Caco-2 (cell line): ENCODE data around the gene FGF7. TPM values are rescaled to one million over a fixed set of nuclear protein-coding genes. Genes with fewer than 3 reads are reported as not detected.
"Not testable (repeated sequence)": the region's sequence is repeated elsewhere in the genome, so short reads cannot be mapped to it uniquely, and the experiment has no call there.

ENCODE experiments used
- BruUV-seq: library from RNA; stranded (reverse); fragments of 400-500 nt; replicated peaks from 2 replicates; lab custom pipeline; 2021; lab: Mats Ljungman, UMichigan
- CTCF ChIA-PET: fragments of 300-600 bp; sonication (Branson Sonifier 250); formaldehyde crosslinking; loops from one replicate; lab custom pipeline; 2022; ENCODE audit warnings: antibody characterized with exemption; lab: Charles Lee
- POLR2A ChIA-PET: fragments of 300-600 bp; sonication (Branson Sonifier 250); formaldehyde crosslinking; loops from one replicate; lab custom pipeline; 2022; ENCODE audit warnings: antibody characterized with exemption; lab: Charles Lee
- DNase-seq, 2 experiments: peaks; one replicate each; pipeline versions ENCODE4 v3.0.0 to v3.0.0-alpha.2; 2020 to 2022
- H3K27me3 ChIP-seq: replicated peaks from 2 replicates; pipeline ENCODE4 v1.6.0; 2011; ENCODE audit warnings: low read length; ENCODE audit not compliant: control insufficient read depth, insufficient read depth
- H3K36me3 ChIP-seq: 2 replicates; pipeline ENCODE4 v1.5.1; 2011; ENCODE audit warnings: low read length; ENCODE audit not compliant: control insufficient read depth, insufficient read depth
- H3K4me1 ChIP-seq: fragments of 250-450 bp; sonication (Bioruptor Pico); 2 replicates; pipeline ENCODE4 v1.5.1; 2020; ENCODE audit warnings: mild to moderate bottlenecking
- H3K4me3 ChIP-seq: 2 replicates; pipeline ENCODE4 v1.5.1; 2011; ENCODE audit warnings: low read depth, mild to moderate bottlenecking, control low read depth, low read length
- H3K9me3 ChIP-seq: fragments of 250-450 bp; sonication (Bioruptor Pico); 2 replicates; pipeline ENCODE4 v1.5.1; 2020; ENCODE audit warnings: mild to moderate bottlenecking, moderate library complexity
- H3K27ac Mint-ChIP-seq: one replicate; pipeline ENCODE4 v1.8.0; 2022; ENCODE audit warnings: mixed read lengths; ENCODE audit not compliant: unreplicated experiment
- H3K27me3 Mint-ChIP-seq: one replicate; pipeline ENCODE4 v1.8.0; 2022; ENCODE audit warnings: mixed read lengths; ENCODE audit not compliant: insufficient read depth, unreplicated experiment
- H3K36me3 Mint-ChIP-seq: one replicate; pipeline ENCODE4 v1.8.0; 2022; ENCODE audit warnings: mild to moderate bottlenecking, mixed read lengths; ENCODE audit not compliant: insufficient read depth, unreplicated experiment
- H3K4me1 Mint-ChIP-seq: one replicate; pipeline ENCODE4 v1.8.0; 2022; ENCODE audit warnings: low read depth, mixed read lengths; ENCODE audit not compliant: unreplicated experiment
- H3K4me3 Mint-ChIP-seq: one replicate; pipeline ENCODE4 v1.8.0; 2022; ENCODE audit warnings: mild to moderate bottlenecking, moderate library complexity, mixed read lengths; ENCODE audit not compliant: unreplicated experiment
- H3K9me3 Mint-ChIP-seq: one replicate; pipeline ENCODE4 v1.8.0; 2022; ENCODE audit warnings: mixed read lengths; ENCODE audit not compliant: unreplicated experiment
- intact Hi-C: fragments of 100-400 bp; cut with micrococcal nuclease; formaldehyde crosslinking; loops from one replicate; pipeline ENCODE4 v1.10.0; 2022; ENCODE audit not compliant: unreplicated experiment
- total RNA-seq: library from RNA; stranded (reverse); gene quantifications from 2 replicates; pipeline ENCODE4 v1.2.3, GENCODE V29; 2022
- TF ChIP-seq, protein P1 (sequence below), 2 experiments: fragments of 200-600 bp in 1 of 2; IDR thresholded peaks; 1 replicate in 1 of 2; 2 replicates in 1 of 2; pipeline versions ENCODE4 v1.5.1 to v1.8.0; 2011 to 2022; ENCODE audit warnings: antibody characterized with exemption in 1 of 2, control low read depth in 1 of 2, inconsistent platforms in 1 of 2, low read depth in 1 of 2, low read length in 1 of 2, mild to moderate bottlenecking in 1 of 2, moderate library complexity in 1 of 2; ENCODE audit not compliant: insufficient read depth in 1 of 2, severe bottlenecking in 1 of 2, unreplicated experiment in 1 of 2

The FGF7 gene
- total RNA-seq, 1 experiment from 2014 or later, result 0.18 TPM

DNA sequence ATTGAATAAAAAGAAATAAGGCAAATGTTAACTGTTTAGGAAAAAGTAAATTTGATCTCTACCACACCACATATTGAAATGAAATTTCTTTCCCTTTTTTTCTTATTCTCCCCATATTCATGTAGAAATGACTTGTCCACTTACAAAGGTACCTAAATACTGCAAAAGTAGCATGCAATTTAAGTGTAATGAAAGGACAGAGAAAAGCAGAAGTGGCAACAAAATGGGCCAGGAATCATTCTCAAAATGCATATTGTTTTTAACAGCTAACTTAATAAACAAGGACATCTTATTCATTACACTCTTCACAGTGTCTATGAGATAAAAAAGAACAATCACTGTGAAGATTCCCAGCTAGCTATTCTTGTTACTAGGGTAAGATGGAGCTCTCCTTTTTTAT is 40.6 kb upstream of the FGF7 start:
- no peaks in the 10 kb centered on the region for H3K4me1 ChIP-seq
- H3K36me3 Mint-ChIP-seq, result no peaks in the 10 kb centered on the region
- intact Hi-C loops, result no loop called here
- H3K4me3 Mint-ChIP-seq, result no peak overlapping the region
- no peaks in the 10 kb centered on the region for H3K36me3 ChIP-seq
- no TSS peak for BruUV-seq
- no peak for DNase-seq
- no peak overlapping the region for H3K27ac Mint-ChIP-seq
- H3K27me3 Mint-ChIP-seq, result no peaks in the 10 kb centered on the region
- ChIA-PET POLR2A (no interaction called here), CTCF (no interaction called here)
- no peaks in the 10 kb centered on the region for H3K27me3 ChIP-seq
- H3K9me3 Mint-ChIP-seq, result no peaks in the 10 kb centered on the region
- no peaks in the 10 kb centered on the region for H3K4me1 Mint-ChIP-seq
- TF ChIP-seq, protein P1, sequence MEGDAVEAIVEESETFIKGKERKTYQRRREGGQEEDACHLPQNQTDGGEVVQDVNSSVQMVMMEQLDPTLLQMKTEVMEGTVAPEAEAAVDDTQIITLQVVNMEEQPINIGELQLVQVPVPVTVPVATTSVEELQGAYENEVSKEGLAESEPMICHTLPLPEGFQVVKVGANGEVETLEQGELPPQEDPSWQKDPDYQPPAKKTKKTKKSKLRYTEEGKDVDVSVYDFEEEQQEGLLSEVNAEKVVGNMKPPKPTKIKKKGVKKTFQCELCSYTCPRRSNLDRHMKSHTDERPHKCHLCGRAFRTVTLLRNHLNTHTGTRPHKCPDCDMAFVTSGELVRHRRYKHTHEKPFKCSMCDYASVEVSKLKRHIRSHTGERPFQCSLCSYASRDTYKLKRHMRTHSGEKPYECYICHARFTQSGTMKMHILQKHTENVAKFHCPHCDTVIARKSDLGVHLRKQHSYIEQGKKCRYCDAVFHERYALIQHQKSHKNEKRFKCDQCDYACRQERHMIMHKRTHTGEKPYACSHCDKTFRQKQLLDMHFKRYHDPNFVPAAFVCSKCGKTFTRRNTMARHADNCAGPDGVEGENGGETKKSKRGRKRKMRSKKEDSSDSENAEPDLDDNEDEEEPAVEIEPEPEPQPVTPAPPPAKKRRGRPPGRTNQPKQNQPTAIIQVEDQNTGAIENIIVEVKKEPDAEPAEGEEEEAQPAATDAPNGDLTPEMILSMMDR (IDR thresholded peaks at IDR 0.05; ENCODE audit: insufficient read depth in 1 of 2, low read depth in 1 of 2, low read length in 1 of 2, severe bottlenecking in 1 of 2, unreplicated experiment in 1 of 2), result no peak
- H3K4me3 ChIP-seq, result no peak overlapping the region
- H3K9me3 ChIP-seq, result no peaks in the 10 kb centered on the region

DNA sequence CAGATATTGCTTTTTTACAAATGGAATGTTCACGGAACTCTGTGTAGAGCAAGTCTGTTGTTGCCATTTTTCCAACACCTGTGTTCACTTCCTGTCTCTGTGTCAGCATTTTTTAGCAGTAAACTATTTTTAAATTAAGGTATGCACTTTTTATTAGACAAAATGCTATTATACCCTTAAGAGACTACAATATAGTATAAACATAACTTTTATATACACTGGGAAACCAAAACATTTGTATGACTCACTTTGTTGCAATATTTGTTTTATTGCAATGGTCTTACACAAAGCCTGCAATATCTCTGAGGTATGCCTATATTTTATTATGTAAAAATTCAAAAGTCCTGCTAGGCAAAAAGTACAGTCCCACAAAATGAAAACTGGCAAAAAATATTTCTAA is 39.8 kb upstream of the FGF7 start:
- Histone ChIP-seq H3K4me1 (no peaks in the 10 kb centered on the region), H3K9me3 (no peaks in the 10 kb centered on the region), H3K36me3 (no peaks in the 10 kb centered on the region), H3K27me3 (no peaks in the 10 kb centered on the region), H3K4me3 (no peak overlapping the region)
- TF ChIP-seq, protein P1 (IDR thresholded peaks at IDR 0.05; ENCODE audit: insufficient read depth in 1 of 2, low read depth in 1 of 2, low read length in 1 of 2, severe bottlenecking in 1 of 2, unreplicated experiment in 1 of 2), result no peak
- DNase-seq, result no peak
- Mint-ChIP-seq H3K4me3 (no peak overlapping the region), H3K27me3 (no peaks in the 10 kb centered on the region), H3K36me3 (no peaks in the 10 kb centered on the region), H3K9me3 (no peaks in the 10 kb centered on the region), H3K27ac (no peak overlapping the region), H3K4me1 (no peaks in the 10 kb centered on the region)
- intact Hi-C loops, result no loop called here
- BruUV-seq, result no TSS peak
- ChIA-PET CTCF (no interaction called here), POLR2A (no interaction called here)

DNA sequence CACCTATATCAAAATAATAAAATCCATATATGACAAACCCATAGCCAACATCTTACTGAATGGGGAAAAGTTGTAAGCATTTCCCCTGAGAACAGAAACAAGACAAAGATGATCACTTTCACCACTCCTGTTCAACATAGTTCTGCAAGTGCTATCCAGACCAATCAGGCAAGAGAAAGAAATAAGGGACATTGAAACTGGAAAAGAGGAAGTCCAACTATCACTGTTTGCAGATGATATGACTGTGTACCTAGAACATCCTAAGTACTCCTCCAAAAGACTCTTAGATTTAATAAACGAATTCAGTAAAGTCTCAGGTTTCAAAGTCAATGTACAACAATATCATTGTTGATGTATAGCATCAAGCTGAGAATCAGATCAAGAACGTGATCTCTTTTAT is 35.6 kb upstream of the FGF7 start:
- intact Hi-C loops, result no loop called here
- Mint-ChIP-seq H3K4me1 (no peaks in the 10 kb centered on the region), H3K27me3 (peaks cover 2% of the 10 kb centered on the region), H3K4me3 (no peak overlapping the region), H3K36me3 (no peaks in the 10 kb centered on the region), H3K9me3 (no peaks in the 10 kb centered on the region), H3K27ac (no peak overlapping the region)
- Histone ChIP-seq H3K27me3 (no peaks in the 10 kb centered on the region), H3K9me3 (no peaks in the 10 kb centered on the region), H3K4me1 (no peaks in the 10 kb centered on the region), H3K36me3 (no peaks in the 10 kb centered on the region), H3K4me3 (no peak overlapping the region)
- TF ChIP-seq, protein P1 (IDR thresholded peaks at IDR 0.05; ENCODE audit: insufficient read depth in 1 of 2, low read depth in 1 of 2, low read length in 1 of 2, severe bottlenecking in 1 of 2, unreplicated experiment in 1 of 2), result no peak
- POLR2A ChIA-PET, result no interaction called here
- DNase-seq, result no peak
- no TSS peak for BruUV-seq
- CTCF ChIA-PET, result no interaction called here

DNA sequence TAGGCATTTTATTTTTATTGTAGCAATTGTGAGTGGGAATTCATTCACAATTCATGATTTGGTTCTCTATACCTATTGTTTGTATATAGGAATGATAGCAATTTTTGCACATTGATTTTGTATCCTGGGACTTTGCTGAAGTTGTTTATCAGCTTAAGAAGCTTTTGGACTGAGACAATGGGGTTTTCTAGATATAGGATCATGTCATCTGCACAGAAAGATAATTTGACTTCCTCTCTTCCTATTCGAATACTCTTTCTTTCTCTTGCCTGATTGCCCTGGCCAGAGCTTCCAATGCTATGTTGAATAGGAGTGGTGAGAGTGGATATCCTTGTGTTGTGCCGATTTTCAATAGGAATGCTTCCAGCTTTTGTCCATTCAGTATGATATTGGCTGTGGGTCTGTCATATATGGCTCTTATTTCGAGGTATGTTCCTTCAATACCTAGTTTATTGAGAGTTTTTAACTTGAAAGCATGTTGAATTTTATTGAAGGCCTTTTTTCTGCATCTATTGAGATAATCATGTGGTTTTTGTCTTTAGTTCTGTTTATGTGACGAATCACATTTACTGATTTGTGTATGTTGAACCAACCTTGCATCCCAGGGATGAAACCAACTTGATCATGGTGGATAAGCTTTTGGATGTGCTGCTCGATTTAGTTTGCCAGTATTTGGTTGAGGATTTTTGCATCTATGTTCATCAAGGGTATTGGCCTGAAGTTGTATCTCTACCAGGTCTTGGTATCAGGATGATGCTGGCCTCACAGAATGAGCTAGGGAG is 20.3 kb upstream of the FGF7 start:
- BruUV-seq, H3K9me3 ChIP-seq, H3K9me3 Mint-ChIP-seq, CTCF ChIA-PET, H3K36me3 Mint-ChIP-seq, H3K27me3 Mint-ChIP-seq, DNase-seq, H3K4me1 ChIP-seq, H3K27me3 ChIP-seq, H3K36me3 ChIP-seq, H3K27ac Mint-ChIP-seq, H3K4me3 Mint-ChIP-seq, H3K4me3 ChIP-seq, H3K4me1 Mint-ChIP-seq, intact Hi-C loops, POLR2A ChIA-PET: not testable (repeated sequence)
